HepG2 (cell line): Measurements from ENCODE around the gene DYNC2LI1. TPM values are rescaled to one million over a fixed set of nuclear protein-coding genes. Genes with fewer than 3 reads are reported as not detected.
A peak's percentile ranks its signal among the peaks of the same experiment; 100 is the strongest.

Source experiments
- ADNP ChIP-seq: sonication (generic); formaldehyde crosslinking; IDR thresholded peaks from 2 replicates; pipeline ENCODE4 v1.4.0; 2020; ENCODE audit warnings: missing genetic modification reagents
- BORCS8-MEF2B ChIP-seq: sonication (generic); formaldehyde crosslinking; IDR thresholded peaks from 2 replicates; pipeline ENCODE4 v1.8.0; 2022; ENCODE audit warnings: mild to moderate bottlenecking, missing genetic modification reagents
- HMG20B ChIP-seq: conservative IDR thresholded peaks from 2 replicates; pipeline ENCODE4 v1.6.1; 2016; ENCODE audit warnings: missing genetic modification reagents, missing compliant biosample characterization
- NR1H2 ChIP-seq: sonication (generic); formaldehyde crosslinking; IDR thresholded peaks from 2 replicates; pipeline ENCODE4 v1.8.1; 2022; ENCODE audit warnings: low read depth, missing genetic modification reagents, borderline replicate concordance
- ZBTB2 ChIP-seq: sonication (generic); formaldehyde crosslinking; IDR thresholded peaks from 2 replicates; pipeline ENCODE4 v1.8.0; 2022; ENCODE audit warnings: low read depth, missing genetic modification reagents
- ZNF180 ChIP-seq: sonication (generic); formaldehyde crosslinking; IDR thresholded peaks from 2 replicates; pipeline ENCODE4 v1.4.0; 2020; ENCODE audit warnings: low read depth, missing genetic modification reagents, borderline replicate concordance
- ZNF263 ChIP-seq: sonication (generic); formaldehyde crosslinking; IDR thresholded peaks from 2 replicates; pipeline ENCODE4 v1.4.0; 2020; ENCODE audit warnings: missing genetic modification reagents
- ZNF430 ChIP-seq: sonication (generic); formaldehyde crosslinking; IDR thresholded peaks from 2 replicates; pipeline ENCODE4 v1.9.0; 2021; ENCODE audit warnings: mild to moderate bottlenecking, missing genetic modification reagents
- ZNF609 ChIP-seq: sonication (generic); formaldehyde crosslinking; IDR thresholded peaks from 2 replicates; pipeline ENCODE4 v1.4.0; 2020; ENCODE audit warnings: mild to moderate bottlenecking, missing genetic modification reagents, borderline replicate concordance
- ZNF670 ChIP-seq: sonication (generic); formaldehyde crosslinking; IDR thresholded peaks from 2 replicates; pipeline ENCODE4 v1.8.0; 2022; ENCODE audit warnings: mild to moderate bottlenecking, missing genetic modification reagents, borderline replicate concordance
- ZNF879 ChIP-seq: sonication (generic); formaldehyde crosslinking; IDR thresholded peaks from 2 replicates; pipeline ENCODE4 v1.8.1; 2023; ENCODE audit warnings: missing genetic modification reagents
- polyA plus RNA-seq, 8 experiments: library from polyadenylated mRNA; depleted of rRNA in 3 of 8; stranded (reverse) in 7 of 8; unstranded in 1 of 8; fragments of >200 nt; fragmentation: Illumina TruSeq in 4 of 8; extraction: Trizol in 4 of 8; gene quantifications; 2 replicates each; pipeline versions ENCODE4 v1.2.1 to v1.2.3, GENCODE V29; 2011 to 2016; ENCODE audit warnings: low read depth in 4 of 8, missing spikeins in 1 of 8, mixed read lengths in 1 of 8; ENCODE audit not compliant: insufficient read depth in 1 of 8
- total RNA-seq, 5 experiments: library from RNA; depleted of rRNA; stranded (reverse); fragments of >200 nt; fragmentation: Illumina TruSeq; extraction: Trizol; gene quantifications; 2 replicates each; pipeline ENCODE4 v1.2.3, GENCODE V29; 2016; ENCODE audit warnings: low read depth in 1 of 5
- TF ChIP-seq, protein P1 (sequence below): sonication (generic); formaldehyde crosslinking; IDR thresholded peaks from 2 replicates; pipeline ENCODE4 v1.9.0; 2021; ENCODE audit warnings: missing genetic modification reagents, mild to moderate bottlenecking, borderline replicate concordance
- TF ChIP-seq, protein P2 (sequence below): sonication (generic); formaldehyde crosslinking; IDR thresholded peaks from 2 replicates; pipeline ENCODE4 v1.4.0; 2020; ENCODE audit warnings: missing genetic modification reagents, mild to moderate bottlenecking, borderline replicate concordance
- TF ChIP-seq, protein P3 (sequence below): sonication (generic); formaldehyde crosslinking; IDR thresholded peaks from 2 replicates; pipeline ENCODE4 v1.4.0; 2020; ENCODE audit warnings: missing genetic modification reagents

Gene DYNC2LI1
- total and polyA plus RNA-seq, 2 of the 13 experiments (the other 11 are each of a cell fraction or from before 2014, with no cell fraction given), result 16.9 to 23.2 TPM

GRCh38 chr2:43838560-43839267 is 64.9 kb downstream of the DYNC2LI1 start, which contains the start of the genes ABCG5 and ABCG8 (continued):
- TF ChIP-seq, protein P1, sequence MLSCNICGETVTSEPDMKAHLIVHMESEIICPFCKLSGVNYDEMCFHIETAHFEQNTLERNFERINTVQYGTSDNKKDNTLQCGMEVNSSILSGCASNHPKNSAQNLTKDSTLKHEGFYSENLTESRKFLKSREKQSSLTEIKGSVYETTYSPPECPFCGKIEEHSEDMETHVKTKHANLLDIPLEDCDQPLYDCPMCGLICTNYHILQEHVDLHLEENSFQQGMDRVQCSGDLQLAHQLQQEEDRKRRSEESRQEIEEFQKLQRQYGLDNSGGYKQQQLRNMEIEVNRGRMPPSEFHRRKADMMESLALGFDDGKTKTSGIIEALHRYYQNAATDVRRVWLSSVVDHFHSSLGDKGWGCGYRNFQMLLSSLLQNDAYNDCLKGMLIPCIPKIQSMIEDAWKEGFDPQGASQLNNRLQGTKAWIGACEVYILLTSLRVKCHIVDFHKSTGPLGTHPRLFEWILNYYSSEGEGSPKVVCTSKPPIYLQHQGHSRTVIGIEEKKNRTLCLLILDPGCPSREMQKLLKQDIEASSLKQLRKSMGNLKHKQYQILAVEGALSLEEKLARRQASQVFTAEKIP (CRISPR knock-in tag), result no peak
- TF ChIP-seq, protein P2, sequence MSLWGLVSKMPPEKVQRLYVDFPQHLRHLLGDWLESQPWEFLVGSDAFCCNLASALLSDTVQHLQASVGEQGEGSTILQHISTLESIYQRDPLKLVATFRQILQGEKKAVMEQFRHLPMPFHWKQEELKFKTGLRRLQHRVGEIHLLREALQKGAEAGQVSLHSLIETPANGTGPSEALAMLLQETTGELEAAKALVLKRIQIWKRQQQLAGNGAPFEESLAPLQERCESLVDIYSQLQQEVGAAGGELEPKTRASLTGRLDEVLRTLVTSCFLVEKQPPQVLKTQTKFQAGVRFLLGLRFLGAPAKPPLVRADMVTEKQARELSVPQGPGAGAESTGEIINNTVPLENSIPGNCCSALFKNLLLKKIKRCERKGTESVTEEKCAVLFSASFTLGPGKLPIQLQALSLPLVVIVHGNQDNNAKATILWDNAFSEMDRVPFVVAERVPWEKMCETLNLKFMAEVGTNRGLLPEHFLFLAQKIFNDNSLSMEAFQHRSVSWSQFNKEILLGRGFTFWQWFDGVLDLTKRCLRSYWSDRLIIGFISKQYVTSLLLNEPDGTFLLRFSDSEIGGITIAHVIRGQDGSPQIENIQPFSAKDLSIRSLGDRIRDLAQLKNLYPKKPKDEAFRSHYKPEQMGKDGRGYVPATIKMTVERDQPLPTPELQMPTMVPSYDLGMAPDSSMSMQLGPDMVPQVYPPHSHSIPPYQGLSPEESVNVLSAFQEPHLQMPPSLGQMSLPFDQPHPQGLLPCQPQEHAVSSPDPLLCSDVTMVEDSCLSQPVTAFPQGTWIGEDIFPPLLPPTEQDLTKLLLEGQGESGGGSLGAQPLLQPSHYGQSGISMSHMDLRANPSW (CRISPR knock-in tag), result no peak
- TF ChIP-seq, protein P3, sequence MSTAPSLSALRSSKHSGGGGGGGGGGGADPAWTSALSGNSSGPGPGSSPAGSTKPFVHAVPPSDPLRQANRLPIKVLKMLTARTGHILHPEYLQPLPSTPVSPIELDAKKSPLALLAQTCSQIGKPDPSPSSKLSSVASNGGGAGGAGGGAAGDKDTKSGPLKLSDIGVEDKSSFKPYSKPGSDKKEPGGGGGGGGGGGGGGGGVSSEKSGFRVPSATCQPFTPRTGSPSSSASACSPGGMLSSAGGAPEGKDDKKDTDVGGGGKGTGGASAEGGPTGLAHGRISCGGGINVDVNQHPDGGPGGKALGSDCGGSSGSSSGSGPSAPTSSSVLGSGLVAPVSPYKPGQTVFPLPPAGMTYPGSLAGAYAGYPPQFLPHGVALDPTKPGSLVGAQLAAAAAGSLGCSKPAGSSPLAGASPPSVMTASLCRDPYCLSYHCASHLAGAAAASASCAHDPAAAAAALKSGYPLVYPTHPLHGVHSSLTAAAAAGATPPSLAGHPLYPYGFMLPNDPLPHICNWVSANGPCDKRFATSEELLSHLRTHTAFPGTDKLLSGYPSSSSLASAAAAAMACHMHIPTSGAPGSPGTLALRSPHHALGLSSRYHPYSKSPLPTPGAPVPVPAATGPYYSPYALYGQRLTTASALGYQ, result peak; percentile 84; the same call in 1 of the 2 replicates
- TF ChIP-seq ZNF263 (CRISPR knock-in tag) (no peak), ZNF609 (0 out of 2 replicates have a peak, but pooled peaks have one; percentile 22), HMG20B (CRISPR knock-in tag) (no peak), ZNF180 (no peak), ZBTB2 (CRISPR knock-in tag) (no peak), BORCS8-MEF2B (peak; percentile 33; the same call in 1 of the 2 replicates), ZNF879 (peak; percentile 90), ADNP (CRISPR knock-in tag) (no peak), ZNF430 (CRISPR knock-in tag) (no peak), NR1H2 (peak; percentile 87; the same call in 1 of the 2 replicates), ZNF670 (CRISPR knock-in tag) (no peak; the same call in 1 of the 2 replicates)
